ENCODE results near the gene CCDC86.

The CCDC86 gene

GRCh38 chr11:60830478-60831142 lies 11.3 kb upstream of the CCDC86 start:
- in situ Hi-C loops (cut with MboI; ENCODE audit: low sequenced_read_pairs), result loop anchor here (25.0 kb wide), 1 partner anchor 357 kb away; no protein-coding TSS in a partner anchor

GRCh38 chr11:60831143-60831500 lies 10.8 kb upstream of the CCDC86 start:
- in situ Hi-C loops (cut with MboI; ENCODE audit: low sequenced_read_pairs), result loop anchor here (25.0 kb wide), 1 partner anchor 356 kb away; no protein-coding TSS in a partner anchor

- in situ Hi-C loops (cut with MboI; ENCODE audit: low sequenced_read_pairs), result loop anchor here (25.0 kb wide), 1 partner anchor 356 kb away; no protein-coding TSS in a partner anchor
Observed at GRCh38 chr11:60831501-60832079, 10.3 kb upstream of the CCDC86 start.

- in situ Hi-C loops (cut with MboI; ENCODE audit: low sequenced_read_pairs), result loop anchor here (5.0 to 25.0 kb wide), 2 partner anchors 57 to 352 kb away; no protein-coding TSS in a partner anchor
Observed at GRCh38 chr11:60834742-60835533, 7.0 kb upstream of the CCDC86 start.

GRCh38 chr11:60835534-60835846 lies 6.4 kb upstream of the CCDC86 start:
- in situ Hi-C loops (cut with MboI; ENCODE audit: low sequenced_read_pairs), result loop anchor here (5.0 to 25.0 kb wide), 2 partner anchors 57 to 352 kb away; no protein-coding TSS in a partner anchor

GRCh38 chr11:60836866-60837515 lies 4.9 kb upstream of the CCDC86 start:
- in situ Hi-C loops (cut with MboI; ENCODE audit: low sequenced_read_pairs), result loop anchor here (5.0 to 25.0 kb wide), 2 partner anchors 55 to 350 kb away; no protein-coding TSS in a partner anchor

GRCh38 chr11:60838132-60838531 lies 3.8 kb upstream of the CCDC86 start:
- in situ Hi-C loops (cut with MboI; ENCODE audit: low sequenced_read_pairs), result loop anchor here (5.0 to 25.0 kb wide), 2 partner anchors 54 to 349 kb away; no protein-coding TSS in a partner anchor

GRCh38 chr11:60840470-60841430 lies 1.2 kb upstream of the CCDC86 start:
- in situ Hi-C loops (cut with MboI; ENCODE audit: low sequenced_read_pairs), result loop anchor here (25.0 kb wide), 1 partner anchor 347 kb away; no protein-coding TSS in a partner anchor

GRCh38 chr11:60842668-60843600 lies 1.0 kb downstream of the CCDC86 start:
- in situ Hi-C loops (cut with MboI; ENCODE audit: low sequenced_read_pairs), result loop anchor here (25.0 kb wide), 1 partner anchor 344 kb away; no protein-coding TSS in a partner anchor

GRCh38 chr11:60844045-60844869 lies 2.3 kb downstream of the CCDC86 start:
- in situ Hi-C loops (cut with MboI; ENCODE audit: low sequenced_read_pairs), result loop anchor here (25.0 kb wide), 1 partner anchor 343 kb away; no protein-coding TSS in a partner anchor

GRCh38 chr11:60844870-60845221 lies 2.9 kb downstream of the CCDC86 start:
- in situ Hi-C loops (cut with MboI; ENCODE audit: low sequenced_read_pairs), result loop anchor here (25.0 kb wide), 1 partner anchor 342 kb away; no protein-coding TSS in a partner anchor

GRCh38 chr11:60845338-60845737 lies 3.4 kb downstream of the CCDC86 start:
- in situ Hi-C loops (cut with MboI; ENCODE audit: low sequenced_read_pairs), result loop anchor here (25.0 kb wide), 1 partner anchor 342 kb away; no protein-coding TSS in a partner anchor

- in situ Hi-C loops (cut with MboI; ENCODE audit: low sequenced_read_pairs), result loop anchor here (25.0 kb wide), 1 partner anchor 340 kb away; no protein-coding TSS in a partner anchor
Observed at GRCh38 chr11:60847281-60847680, 5.4 kb downstream of the CCDC86 start.

GRCh38 chr11:60847896-60848295 lies 6.0 kb downstream of the CCDC86 start:
- in situ Hi-C loops (cut with MboI; ENCODE audit: low sequenced_read_pairs), result loop anchor here (25.0 kb wide), 1 partner anchor 339 kb away; no protein-coding TSS in a partner anchor

GRCh38 chr11:60848714-60849151 lies 6.8 kb downstream of the CCDC86 start:
- in situ Hi-C loops (cut with MboI; ENCODE audit: low sequenced_read_pairs), result loop anchor here (25.0 kb wide), 1 partner anchor 339 kb away; no protein-coding TSS in a partner anchor

- in situ Hi-C loops (cut with MboI; ENCODE audit: low sequenced_read_pairs), result loop anchor here (25.0 kb wide), 1 partner anchor 337 kb away; no protein-coding TSS in a partner anchor
Observed at GRCh38 chr11:60849641-60850520, 8.0 kb downstream of the CCDC86 start.
